Fibroblast of skin of scalp (primary cell): Measurements from ENCODE around the gene CD5L.

Experiments used
- DNase-seq: peaks from one replicate; pipeline ENCODE4 v3.0.0-alpha.2; 2013

The CD5L gene

DNA sequence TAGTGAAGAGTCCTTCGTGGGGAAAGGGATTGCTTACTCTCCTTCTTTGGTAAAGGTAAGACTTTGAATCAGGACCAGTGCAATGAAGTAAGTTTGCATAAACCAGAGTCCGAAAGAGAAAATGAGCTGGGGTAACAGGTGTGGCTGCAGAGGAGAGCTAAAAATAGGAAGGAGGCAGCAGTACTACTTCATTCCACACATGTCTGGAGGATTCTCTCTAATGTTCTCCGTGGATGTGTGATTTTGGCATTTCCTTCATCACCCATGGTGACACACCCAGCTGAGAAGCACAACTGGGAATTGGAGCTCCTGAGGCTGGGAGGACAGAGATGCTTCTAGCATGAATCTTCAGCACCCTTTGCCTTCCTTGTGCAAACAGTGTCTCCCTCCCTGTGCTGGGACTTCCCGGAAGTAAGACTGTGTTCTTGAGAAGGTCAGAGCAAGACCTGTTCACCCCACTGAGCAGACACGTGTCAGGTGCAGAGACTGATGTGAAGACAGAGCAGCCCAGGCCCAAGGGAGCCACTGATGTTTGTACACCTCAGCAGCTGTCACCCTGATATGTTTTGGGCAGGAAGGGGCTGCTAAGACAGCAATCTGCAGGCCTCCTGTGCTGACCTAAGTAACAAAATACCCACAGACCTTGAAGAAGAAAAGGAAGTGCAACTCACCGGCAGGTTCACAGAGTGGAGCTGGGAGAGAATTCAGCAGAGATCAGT, 35.0 kb downstream of the CD5L start:
- no peak for DNase-seq

DNA sequence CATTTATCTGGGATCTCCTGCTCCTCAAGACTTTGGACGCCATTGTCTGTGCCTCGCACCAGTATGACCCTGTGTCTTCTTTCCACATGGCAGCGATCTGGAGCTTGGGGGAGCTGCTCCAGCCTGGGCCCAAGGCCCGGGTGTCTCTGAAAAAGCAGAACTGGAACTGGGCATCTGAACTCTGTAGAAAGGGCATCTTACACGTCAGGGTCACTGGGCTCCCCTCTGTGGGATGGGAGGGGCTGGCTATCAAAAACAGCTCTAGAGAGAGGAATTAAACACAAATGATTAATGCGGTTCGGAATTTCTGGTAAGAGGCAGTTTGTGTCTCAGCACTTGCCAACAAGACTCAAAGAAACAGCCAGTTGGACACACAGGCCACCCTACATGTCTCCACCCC, 37.8 kb downstream of the CD5L start:
- DNase-seq: no peak

DNA sequence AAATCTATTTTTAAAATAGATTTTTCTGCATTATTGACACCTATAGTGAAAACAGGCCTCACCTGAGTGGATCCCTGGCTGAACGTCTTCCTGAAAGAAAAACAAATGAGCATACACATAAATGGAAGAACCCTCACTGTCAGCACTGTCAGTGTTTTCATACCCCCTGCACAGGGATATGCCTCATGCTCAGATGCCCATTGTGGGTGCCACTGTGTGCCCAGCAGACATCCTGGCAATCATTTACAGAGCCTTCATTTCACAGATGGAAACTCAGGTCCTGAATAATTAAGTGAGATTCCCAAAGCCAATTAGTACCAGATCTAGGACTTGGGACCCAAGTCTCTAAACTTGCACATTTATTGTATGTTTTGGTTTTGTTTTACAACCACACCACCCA, 41.6 kb downstream of the CD5L start:
- DNase-seq: no peak

DNA sequence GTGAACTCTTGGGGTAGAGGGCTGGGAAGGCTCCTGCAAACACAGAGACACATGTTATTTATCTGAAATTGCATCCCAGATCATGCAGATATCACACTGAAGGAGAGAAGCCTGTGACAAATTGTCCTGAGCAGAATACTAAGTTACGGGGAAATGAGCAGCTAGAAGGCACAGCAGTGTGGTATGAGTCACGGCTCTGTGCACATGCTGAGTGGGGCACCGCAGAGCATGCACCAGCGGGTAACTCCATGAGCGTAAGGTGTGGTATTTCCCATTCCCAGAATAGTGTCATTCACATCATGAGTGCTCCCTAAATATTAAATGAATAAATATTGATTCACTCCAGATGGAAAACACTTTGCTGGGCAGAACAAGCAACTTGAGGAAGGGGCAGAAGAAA, 43.4 kb downstream of the CD5L start:
- DNase-seq: no peak

- DNase-seq: no peak
Measured at GRCh38 chr1:157785248-157785647, 56.4 kb downstream of the CD5L start.

DNA sequence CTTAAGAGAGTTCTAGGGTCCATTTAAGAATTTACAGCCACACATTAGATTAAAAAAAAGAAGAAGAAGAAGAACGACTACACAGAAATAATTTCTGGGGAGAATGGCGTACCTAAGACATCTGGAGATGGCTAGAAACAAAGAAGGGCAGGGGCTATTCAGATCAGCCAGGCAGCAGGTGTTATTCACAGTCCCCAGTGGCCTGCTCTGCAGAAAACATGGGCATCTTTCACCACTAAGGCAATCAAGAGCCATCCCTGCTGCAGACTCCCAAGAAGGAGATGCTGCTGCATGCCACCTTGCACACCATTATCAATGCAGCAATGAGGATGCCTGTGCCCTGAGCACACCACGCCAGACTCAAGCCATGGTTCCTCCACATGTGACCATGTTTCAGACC, 56.8 kb downstream of the CD5L start:
- no peak for DNase-seq

- DNase-seq: no peak
Measured at GRCh38 chr1:157782931-157783330, 58.7 kb downstream of the CD5L start.

DNA sequence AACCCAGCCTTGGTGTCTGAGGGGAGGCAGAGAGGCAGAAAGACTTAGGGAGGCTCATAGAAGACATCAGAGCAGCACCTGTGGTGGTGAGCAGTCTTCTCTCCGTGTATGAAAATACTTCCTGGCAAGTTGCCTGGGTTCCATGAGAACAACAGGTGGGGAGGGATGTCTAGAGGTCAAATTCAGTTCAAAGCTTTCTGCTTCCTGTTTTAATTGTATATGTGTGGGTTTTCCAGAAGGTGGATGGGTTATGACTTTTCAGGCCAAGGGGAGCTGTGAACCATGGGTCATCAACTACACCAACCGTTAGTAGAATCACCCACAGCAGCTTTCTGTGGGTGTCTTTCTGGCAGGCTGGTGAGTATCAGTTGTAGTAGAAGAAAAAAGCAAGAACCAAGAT, 60.6 kb downstream of the CD5L start:
- DNase-seq: no peak
